ENCODE results near the gene SRL. TPM values are rescaled to one million over a fixed set of nuclear protein-coding genes. Genes with fewer than 3 reads are reported as not detected.
A peak's percentile ranks its signal among the peaks of the same experiment; 100 is the strongest.

Gene SRL
- total and polyA plus RNA-seq, 2 of the 13 experiments (the other 11 are each of a cell fraction or from before 2014, with no cell fraction given): 0.05 TPM; not detected in 1

- no peak for TF ChIP-seq KAT2B (IDR thresholded peaks at IDR 0.05; ENCODE audit: borderline replicate concordance, low read depth, low read length)
- TF ChIP-seq ZNF577 (CRISPR knock-in tag; IDR thresholded peaks at IDR 0.05; ENCODE audit: borderline replicate concordance, low read depth): no peak
- TF ChIP-seq SKIL (CRISPR knock-in tag; IDR thresholded peaks at IDR 0.05; ENCODE audit: borderline replicate concordance): no peak
- peak; percentile 58; the same call in 1 of the 2 replicates for TF ChIP-seq ZNF296 (CRISPR knock-in tag; conservative IDR thresholded peaks at IDR 0.05)
- TF ChIP-seq RFXAP (CRISPR knock-in tag; IDR thresholded peaks at IDR 0.05; ENCODE audit: borderline replicate concordance): 0 out of 2 replicates have a peak, but pooled peaks have one; percentile 54
- peak; percentile 61; the same call in 1 of the 2 replicates for TF ChIP-seq REXO4 (CRISPR knock-in tag; IDR thresholded peaks at IDR 0.05; ENCODE audit: borderline replicate concordance)
- TF ChIP-seq ZNF784 (CRISPR knock-in tag; IDR thresholded peaks at IDR 0.05; ENCODE audit: borderline replicate concordance): peak; percentile 91; the same call in 1 of the 2 replicates
- TF ChIP-seq SMYD3 (CRISPR knock-in tag; IDR thresholded peaks at IDR 0.05): peak; percentile 81; the same call in 1 of the 2 replicates
- TF ChIP-seq SALL1 (CRISPR knock-in tag; IDR thresholded peaks at IDR 0.05): peak; percentile 75
- no peak for TF ChIP-seq NFIC (IDR thresholded peaks at IDR 0.05; ENCODE audit: low read length)
- no peak for TF ChIP-seq ZNF543 (CRISPR knock-in tag; IDR thresholded peaks at IDR 0.05)
- TF ChIP-seq ARNT2 (CRISPR knock-in tag; IDR thresholded peaks at IDR 0.05; ENCODE audit: low read depth): peak; percentile 88
- no peak for TF ChIP-seq ZKSCAN1 (IDR thresholded peaks at IDR 0.05; ENCODE audit: low read length)
- TF ChIP-seq MTA3 (CRISPR knock-in tag; IDR thresholded peaks at IDR 0.05): no peak
- TF ChIP-seq SMARCE1 (IDR thresholded peaks at IDR 0.05; ENCODE audit: borderline replicate concordance): no peak
- peak; percentile 82; the same call in 1 of the 2 replicates for TF ChIP-seq AKAP8 (CRISPR knock-in tag; IDR thresholded peaks at IDR 0.05)
- TF ChIP-seq CERS6 (CRISPR knock-in tag; IDR thresholded peaks at IDR 0.05): no peak
- TF ChIP-seq PRDM4 (CRISPR knock-in tag; IDR thresholded peaks at IDR 0.05; ENCODE audit: borderline replicate concordance): no peak; the same call in 1 of the 2 replicates
- TF ChIP-seq SRSF4 (IDR thresholded peaks at IDR 0.05; ENCODE audit: low read depth, low read length, poor library complexity, severe bottlenecking): no peak
- no peak for TF ChIP-seq MBD4 (IDR thresholded peaks at IDR 0.05; ENCODE audit: borderline replicate concordance, low read length)
- peak; percentile 52; the same call in 1 of the 2 replicates for TF ChIP-seq ZNF788 (CRISPR knock-in tag; IDR thresholded peaks at IDR 0.05; ENCODE audit: borderline replicate concordance)
- TF ChIP-seq ZNF674 (CRISPR knock-in tag; IDR thresholded peaks at IDR 0.05; ENCODE audit: low read depth): no peak
- no peak for TF ChIP-seq GZF1 (CRISPR knock-in tag; IDR thresholded peaks at IDR 0.05)
- no peak for TF ChIP-seq ZSCAN20 (CRISPR knock-in tag; IDR thresholded peaks at IDR 0.05; ENCODE audit: borderline replicate concordance)
These were observed 58.4 kb downstream of the SRL start (continued) for GRCh38 chr16:4183237-4184037.

All from HepG2 (cell line).